Measurements from ENCODE around the gene SMOC2. TPM values are rescaled to one million over a fixed set of nuclear protein-coding genes. Genes with fewer than 3 reads are reported as not detected.
"Not testable (repeated sequence)": the region's sequence is repeated elsewhere in the genome, so short reads cannot be mapped to it uniquely, and the experiment has no call there.

SMOC2 gene
- total RNA-seq, 1 donor from 2014 or later, result 0.53 TPM

DNA sequence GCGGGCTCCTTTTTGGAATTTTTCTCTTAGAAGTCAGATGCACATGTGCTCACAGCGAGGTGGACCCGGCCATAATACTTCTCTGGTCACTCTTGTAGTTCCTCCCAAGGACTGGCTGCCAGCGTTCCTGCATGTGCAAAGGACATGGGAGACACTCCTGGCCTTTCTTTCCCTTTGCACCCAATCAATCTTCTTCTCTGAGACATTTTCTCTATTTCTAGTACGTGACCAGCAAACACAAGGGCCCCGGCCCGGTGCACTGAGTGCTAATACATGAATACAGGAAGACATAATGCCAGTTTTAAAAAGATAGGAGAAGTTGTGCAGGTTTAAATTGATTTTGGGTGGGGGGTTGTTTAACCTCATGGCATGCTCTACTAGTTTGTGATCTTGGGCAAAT lies 233.6 kb downstream of the SMOC2 start:
- Histone ChIP-seq H3K4me3 (ENCODE audit: low read depth, low read length) (no peak overlapping the region), H3K27me3 (ENCODE audit: control insufficient read depth, insufficient read depth, low read length) (no peaks in the 10 kb centered on the region), H3K36me3 (ENCODE audit: control insufficient read depth, insufficient read depth, low read length) (no peaks in the 10 kb centered on the region)
- FAIRE-seq (no peak), DNase-seq (ENCODE audit: low read depth) (no peak)
- TF ChIP-seq, protein P1, sequence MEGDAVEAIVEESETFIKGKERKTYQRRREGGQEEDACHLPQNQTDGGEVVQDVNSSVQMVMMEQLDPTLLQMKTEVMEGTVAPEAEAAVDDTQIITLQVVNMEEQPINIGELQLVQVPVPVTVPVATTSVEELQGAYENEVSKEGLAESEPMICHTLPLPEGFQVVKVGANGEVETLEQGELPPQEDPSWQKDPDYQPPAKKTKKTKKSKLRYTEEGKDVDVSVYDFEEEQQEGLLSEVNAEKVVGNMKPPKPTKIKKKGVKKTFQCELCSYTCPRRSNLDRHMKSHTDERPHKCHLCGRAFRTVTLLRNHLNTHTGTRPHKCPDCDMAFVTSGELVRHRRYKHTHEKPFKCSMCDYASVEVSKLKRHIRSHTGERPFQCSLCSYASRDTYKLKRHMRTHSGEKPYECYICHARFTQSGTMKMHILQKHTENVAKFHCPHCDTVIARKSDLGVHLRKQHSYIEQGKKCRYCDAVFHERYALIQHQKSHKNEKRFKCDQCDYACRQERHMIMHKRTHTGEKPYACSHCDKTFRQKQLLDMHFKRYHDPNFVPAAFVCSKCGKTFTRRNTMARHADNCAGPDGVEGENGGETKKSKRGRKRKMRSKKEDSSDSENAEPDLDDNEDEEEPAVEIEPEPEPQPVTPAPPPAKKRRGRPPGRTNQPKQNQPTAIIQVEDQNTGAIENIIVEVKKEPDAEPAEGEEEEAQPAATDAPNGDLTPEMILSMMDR (IDR thresholded peaks at IDR 0.05; ENCODE audit: insufficient read depth, low read length, severe bottlenecking), result no peak

DNA sequence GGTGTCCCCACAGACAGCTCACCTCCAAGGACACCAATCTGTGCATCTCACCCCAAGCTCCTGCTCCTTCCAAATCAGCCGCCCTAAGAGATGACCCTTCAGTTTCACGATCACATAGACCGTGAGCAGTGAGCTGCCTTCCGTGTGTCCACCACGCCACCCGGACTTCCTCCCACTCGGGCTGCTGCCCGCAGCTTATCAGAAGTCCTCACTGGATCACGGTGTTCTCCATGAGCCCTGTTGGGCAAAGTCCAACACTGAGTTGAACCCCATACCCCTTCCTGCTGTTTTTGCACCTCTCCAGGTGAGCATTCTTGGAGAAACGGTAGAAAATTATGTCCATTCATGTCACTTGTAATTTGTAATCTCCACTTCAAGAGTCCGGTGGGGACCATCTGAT lies 234.4 kb downstream of the SMOC2 start:
- DNase-seq (ENCODE audit: low read depth), result no peak
- H3K36me3 ChIP-seq (ENCODE audit: control insufficient read depth, insufficient read depth, low read length), result no peaks in the 10 kb centered on the region
- FAIRE-seq, result no peak
- H3K4me3 ChIP-seq (ENCODE audit: low read depth, low read length), result no peak overlapping the region
- no peaks in the 10 kb centered on the region for H3K27me3 ChIP-seq (ENCODE audit: control insufficient read depth, insufficient read depth, low read length)
- TF ChIP-seq, protein P1 (IDR thresholded peaks at IDR 0.05; ENCODE audit: insufficient read depth, low read length, severe bottlenecking), result no peak

DNA sequence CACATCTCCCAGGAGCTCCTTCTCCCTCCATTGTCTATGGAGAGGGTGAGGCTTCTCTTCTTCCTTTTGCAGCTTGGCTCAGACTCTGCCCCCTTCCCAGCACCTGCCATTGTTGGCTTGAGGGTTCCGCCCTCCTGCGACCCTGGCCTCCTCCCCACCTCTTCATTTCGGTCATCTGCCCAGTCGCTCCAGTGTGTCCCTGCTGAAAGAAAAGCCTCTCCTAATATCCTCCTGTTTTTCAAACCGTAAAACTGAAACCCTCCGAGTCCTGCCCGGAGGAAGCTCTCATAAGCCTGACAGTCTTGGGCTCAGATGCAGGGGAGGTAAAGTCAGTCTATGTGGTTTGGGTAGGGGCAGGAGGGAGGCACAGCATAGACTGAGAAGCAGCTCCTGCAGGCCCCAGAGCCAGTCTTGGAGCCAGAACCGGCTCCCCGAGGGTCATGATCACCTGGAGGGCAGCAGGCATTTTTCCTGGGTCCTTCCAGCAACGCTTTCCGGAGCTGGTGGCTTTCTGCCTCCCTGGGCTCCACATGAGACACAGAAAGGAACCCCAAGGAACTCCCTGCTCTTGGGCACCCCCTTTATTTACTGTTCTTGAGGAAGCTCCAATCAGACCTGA lies 235.1 kb downstream of the SMOC2 start:
- no peaks in the 10 kb centered on the region for H3K36me3 ChIP-seq (ENCODE audit: control insufficient read depth, insufficient read depth, low read length)
- no peak overlapping the region for H3K4me3 ChIP-seq (ENCODE audit: low read depth, low read length)
- no peak for DNase-seq (ENCODE audit: low read depth)
- FAIRE-seq, result no peak
- TF ChIP-seq, protein P1 (IDR thresholded peaks at IDR 0.05; ENCODE audit: insufficient read depth, low read length, severe bottlenecking), result no peak
- no peaks in the 10 kb centered on the region for H3K27me3 ChIP-seq (ENCODE audit: control insufficient read depth, insufficient read depth, low read length)

DNA sequence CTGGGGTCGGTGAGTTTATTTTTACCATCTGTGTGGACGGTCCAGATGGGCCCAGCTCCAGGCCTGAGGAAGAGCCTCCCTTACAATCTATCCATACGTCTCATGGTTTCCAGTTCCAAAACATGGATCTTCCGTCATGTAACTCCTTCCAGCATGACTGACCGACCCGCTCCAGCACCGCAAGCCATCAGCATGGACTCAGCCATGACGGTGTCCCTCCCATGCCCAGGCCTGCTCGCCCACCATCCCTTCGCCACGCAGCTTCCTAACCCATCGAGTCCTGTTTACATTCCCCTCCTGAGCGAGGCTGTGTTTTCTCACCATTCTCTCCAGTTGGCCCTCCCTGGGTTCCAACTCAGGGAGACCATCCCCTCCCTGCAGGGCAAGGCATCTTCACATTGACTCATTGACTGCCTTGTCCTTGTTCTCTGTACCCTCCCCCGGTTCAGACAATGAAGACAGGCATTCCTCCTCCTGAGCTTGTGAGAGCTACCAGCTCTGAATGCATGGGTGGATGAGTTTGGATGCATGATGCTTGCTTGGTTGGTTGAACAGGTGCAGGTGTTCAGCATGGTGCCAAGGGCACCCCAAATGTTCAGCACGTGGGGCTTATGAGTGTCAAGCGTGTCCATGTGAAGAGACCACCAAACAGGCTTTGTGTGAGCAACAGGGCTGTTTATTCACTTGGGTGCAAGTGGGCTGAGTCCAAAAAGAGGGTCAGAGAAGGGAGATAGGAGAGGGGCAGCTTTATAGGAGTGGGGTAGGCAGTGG lies 235.8 kb downstream of the SMOC2 start:
- FAIRE-seq, result no peak
- H3K4me3 ChIP-seq (ENCODE audit: low read depth, low read length), result no peak overlapping the region
- TF ChIP-seq, protein P1 (IDR thresholded peaks at IDR 0.05; ENCODE audit: insufficient read depth, low read length, severe bottlenecking), result no peak
- no peaks in the 10 kb centered on the region for H3K36me3 ChIP-seq (ENCODE audit: control insufficient read depth, insufficient read depth, low read length)
- no peak for DNase-seq (ENCODE audit: low read depth)
- no peaks in the 10 kb centered on the region for H3K27me3 ChIP-seq (ENCODE audit: control insufficient read depth, insufficient read depth, low read length)

DNA sequence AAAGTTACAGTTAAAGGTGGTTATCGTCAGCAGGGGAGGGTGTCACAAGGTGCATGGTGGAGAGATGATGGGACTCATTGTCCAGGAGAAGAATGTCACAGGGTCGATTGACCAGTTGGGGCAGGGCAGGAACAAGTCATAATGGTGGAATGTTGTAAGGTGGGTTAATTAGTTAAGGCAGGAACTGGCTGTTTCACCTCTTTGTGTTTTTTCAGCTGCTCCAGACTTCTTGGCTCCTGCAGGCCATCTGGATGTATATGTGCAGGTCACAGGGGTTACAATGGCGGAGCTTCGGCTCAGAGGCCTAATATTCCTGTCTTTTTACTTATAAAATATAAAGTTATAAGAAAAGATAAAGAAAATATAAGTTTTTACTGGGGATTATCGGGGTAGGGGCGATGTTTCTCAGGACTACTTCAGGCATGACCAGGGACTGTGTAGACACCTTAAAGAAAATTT lies 236.4 kb downstream of the SMOC2 start:
- not testable (repeated sequence) for FAIRE-seq; H3K36me3 ChIP-seq (ENCODE audit: control insufficient read depth, insufficient read depth, low read length); H3K27me3 ChIP-seq (ENCODE audit: control insufficient read depth, insufficient read depth, low read length); H3K4me3 ChIP-seq (ENCODE audit: low read depth, low read length)
- peak; percentile 16 for DNase-seq (ENCODE audit: low read depth)

DNA sequence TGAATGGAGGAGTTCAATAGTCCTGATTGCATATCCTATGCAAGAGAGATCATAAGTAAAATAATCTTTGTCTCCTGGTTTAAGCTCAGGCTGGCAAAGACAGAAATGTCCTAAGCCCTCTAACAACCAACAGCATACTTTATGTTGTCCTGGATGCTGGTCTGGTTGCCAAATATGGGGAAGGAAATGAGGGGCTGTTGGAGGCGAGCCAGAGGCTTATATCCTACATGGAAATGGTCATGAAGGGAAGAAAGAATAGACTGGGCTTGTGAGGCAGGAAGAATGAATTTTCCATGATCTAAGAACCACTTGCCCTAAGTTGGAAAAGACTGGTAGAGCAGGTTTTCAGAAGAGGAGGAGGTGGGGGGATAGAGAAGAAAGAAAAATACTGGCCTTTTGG lies 237.1 kb downstream of the SMOC2 start:
- no peaks in the 10 kb centered on the region for H3K36me3 ChIP-seq (ENCODE audit: control insufficient read depth, insufficient read depth, low read length)
- H3K27me3 ChIP-seq (ENCODE audit: control insufficient read depth, insufficient read depth, low read length), result no peaks in the 10 kb centered on the region
- DNase-seq (ENCODE audit: low read depth), result no peak
- no peak overlapping the region for H3K4me3 ChIP-seq (ENCODE audit: low read depth, low read length)
- TF ChIP-seq, protein P1 (IDR thresholded peaks at IDR 0.05; ENCODE audit: insufficient read depth, low read length, severe bottlenecking), result no peak
- no peak for FAIRE-seq
